Hepatocyte (in vitro differentiated cells): Measurements from ENCODE around the gene PLXNB2.

Experiments
- EZH2 ChIP-seq: fragments of 200-600 bp; sonication (generic); IDR thresholded peaks from 2 replicates; pipeline ENCODE4 v1.6.1; 2016; ENCODE audit warnings: antibody characterized with exemption, mild to moderate bottlenecking, borderline replicate concordance
- EZH2phosphoT487 ChIP-seq: fragments of 200-600 bp; sonication (generic); IDR thresholded peaks from one replicate; pipeline ENCODE4 v1.6.1; 2018; ENCODE audit warnings: antibody characterized with exemption, mild to moderate bottlenecking, low read depth, moderate library complexity; ENCODE audit not compliant: unreplicated experiment, severe bottlenecking
- TF ChIP-seq, protein P1 (sequence below): fragments of 200-600 bp; sonication (generic); IDR thresholded peaks from 2 replicates; pipeline ENCODE4 v1.5.1; 2016; ENCODE audit warnings: antibody characterized with exemption, mild to moderate bottlenecking; ENCODE audit not compliant: poor library complexity

DNA sequence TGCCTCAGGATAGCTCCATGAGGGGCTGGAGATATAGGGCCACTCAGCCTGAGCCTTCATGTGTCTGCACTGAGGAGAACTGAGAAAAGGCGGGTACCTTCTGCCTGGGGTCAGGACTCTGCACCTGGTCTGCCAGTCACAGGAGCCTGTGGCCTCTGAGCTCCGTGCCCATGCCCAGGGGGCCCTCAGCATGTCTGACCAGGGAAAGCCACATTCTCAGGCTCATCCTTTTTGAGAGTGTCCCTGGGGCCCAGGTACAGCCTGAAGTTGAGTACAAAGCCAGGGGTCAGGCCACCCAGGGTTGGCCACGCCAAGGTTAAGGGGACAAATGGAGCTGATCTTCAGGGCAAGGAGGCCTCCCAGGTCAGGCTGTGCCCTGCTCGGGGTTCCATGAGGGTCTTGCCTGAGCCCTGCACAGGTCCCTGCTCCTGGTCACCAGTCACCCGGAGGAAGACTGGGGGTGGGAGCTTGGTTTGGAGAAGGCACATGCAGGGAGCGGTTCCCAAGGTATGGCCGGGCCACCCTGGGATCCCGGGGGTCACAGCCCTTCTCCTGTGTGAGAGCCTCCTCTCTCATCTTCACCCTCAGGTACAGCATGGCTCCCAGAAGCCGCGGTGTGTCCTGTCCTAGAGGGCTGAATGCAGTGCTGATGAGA, 13.4 kb upstream of the PLXNB2 start:
- TF ChIP-seq, protein P1, sequence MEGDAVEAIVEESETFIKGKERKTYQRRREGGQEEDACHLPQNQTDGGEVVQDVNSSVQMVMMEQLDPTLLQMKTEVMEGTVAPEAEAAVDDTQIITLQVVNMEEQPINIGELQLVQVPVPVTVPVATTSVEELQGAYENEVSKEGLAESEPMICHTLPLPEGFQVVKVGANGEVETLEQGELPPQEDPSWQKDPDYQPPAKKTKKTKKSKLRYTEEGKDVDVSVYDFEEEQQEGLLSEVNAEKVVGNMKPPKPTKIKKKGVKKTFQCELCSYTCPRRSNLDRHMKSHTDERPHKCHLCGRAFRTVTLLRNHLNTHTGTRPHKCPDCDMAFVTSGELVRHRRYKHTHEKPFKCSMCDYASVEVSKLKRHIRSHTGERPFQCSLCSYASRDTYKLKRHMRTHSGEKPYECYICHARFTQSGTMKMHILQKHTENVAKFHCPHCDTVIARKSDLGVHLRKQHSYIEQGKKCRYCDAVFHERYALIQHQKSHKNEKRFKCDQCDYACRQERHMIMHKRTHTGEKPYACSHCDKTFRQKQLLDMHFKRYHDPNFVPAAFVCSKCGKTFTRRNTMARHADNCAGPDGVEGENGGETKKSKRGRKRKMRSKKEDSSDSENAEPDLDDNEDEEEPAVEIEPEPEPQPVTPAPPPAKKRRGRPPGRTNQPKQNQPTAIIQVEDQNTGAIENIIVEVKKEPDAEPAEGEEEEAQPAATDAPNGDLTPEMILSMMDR: no peak
- no peak for TF ChIP-seq EZH2
- no peak for TF ChIP-seq EZH2phosphoT487
